Activated effector memory CD4-positive, alpha-beta T cell treated with anti-CD3 and anti-CD28 coated beads, Interleukin-2, amount 50 U/mL, for 16 hours (primary cell): ENCODE results near the gene ZNF616.
A peak's percentile ranks its signal among the peaks of the same experiment; 100 is the strongest.

Experiments
- DNase-seq: peaks from one replicate; pipeline ENCODE4 v3.0.0-alpha.2; 2020

ZNF616 gene

DNA sequence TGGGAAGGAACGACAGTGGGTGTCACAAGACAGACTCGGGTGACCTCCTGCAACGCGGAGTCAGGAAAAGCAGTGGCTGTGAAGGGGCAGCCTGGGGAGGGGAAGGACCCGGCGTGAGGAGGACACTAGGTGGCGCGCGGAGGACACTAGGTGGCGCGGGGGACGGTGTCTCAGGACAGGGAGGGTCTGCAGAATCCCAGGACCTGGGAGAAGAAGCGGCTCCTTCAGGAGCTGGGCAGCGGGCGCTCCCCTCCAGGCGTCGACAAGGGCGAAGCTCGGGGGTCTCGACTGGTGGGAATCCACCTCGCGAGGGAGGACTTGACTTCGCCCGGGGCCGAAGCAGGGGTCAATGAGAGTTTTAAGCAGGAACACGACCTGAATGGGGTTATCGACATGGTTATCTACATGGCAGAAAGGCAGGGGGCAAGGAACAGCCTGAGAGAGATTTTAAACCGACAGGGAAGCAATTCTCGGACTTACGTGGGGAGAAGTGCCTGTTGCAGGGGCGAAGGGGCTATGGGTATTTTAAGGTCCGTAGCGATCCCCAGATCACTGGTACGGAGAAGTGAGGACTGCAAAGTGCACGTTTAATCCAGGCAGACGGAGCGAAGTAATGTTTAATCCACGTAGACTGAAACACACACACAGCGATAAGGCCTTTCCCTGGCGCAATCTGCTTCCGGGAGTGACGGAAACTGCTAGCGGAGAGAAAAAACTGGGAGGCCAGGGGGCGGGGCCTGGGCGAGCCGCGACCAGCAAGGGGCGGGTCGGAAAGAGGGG is at the start of gene ZNF616:
TSS of gene ZNF616 (minus strand) at position 687 of the 780 bp plus-strand sequence. CDS start 9,426 bp downstream, outside the sequence.
- peak; percentile 99 for DNase-seq

DNA sequence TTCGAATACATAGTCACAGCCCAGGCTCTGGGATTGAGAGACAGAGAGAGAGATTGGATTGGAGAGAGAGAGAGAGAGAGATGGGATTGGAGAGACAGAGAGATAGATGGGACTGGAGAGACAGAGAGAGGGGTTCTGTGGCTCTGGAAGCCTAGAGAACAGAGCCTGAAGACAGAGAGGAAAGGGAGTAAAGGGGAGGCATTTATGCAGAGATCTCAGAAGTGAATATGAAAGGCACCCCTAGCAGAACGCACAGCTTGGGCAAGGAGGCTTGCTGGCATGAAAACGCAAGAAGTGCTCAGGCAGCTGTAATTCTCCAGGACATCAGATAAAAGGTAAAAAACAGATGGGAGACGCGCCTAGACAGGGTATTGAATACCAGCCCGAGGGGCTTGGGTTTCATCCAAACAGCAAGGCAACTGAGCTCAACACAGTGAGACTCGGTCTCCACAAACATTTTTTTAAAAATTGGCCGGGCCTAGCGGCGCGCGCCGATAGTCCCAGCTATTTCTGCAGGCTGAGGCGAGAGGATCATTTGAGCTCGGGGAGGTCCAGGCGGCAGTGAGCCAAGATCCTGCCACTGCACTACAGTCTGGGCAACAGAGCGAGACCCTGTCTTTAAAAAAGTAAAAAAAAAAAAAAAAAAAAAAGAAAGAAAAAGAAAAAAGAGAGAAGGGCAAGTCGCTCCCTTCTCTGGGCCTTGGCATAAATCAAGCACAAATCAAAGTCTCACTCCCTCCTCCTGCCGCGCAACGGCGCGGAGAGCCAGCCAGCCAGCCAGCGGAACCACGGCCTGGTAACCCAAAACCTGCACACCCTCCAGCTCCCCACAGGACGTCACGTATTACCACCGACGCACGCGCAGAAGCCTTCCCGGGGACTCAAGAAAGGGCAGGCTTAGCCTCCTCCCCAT is 49.3 kb upstream of the ZNF616 start:
- no peak for DNase-seq

GRCh38 chr19:52187407-52187806 is 47.7 kb upstream of the ZNF616 start:
- no peak for DNase-seq

DNA sequence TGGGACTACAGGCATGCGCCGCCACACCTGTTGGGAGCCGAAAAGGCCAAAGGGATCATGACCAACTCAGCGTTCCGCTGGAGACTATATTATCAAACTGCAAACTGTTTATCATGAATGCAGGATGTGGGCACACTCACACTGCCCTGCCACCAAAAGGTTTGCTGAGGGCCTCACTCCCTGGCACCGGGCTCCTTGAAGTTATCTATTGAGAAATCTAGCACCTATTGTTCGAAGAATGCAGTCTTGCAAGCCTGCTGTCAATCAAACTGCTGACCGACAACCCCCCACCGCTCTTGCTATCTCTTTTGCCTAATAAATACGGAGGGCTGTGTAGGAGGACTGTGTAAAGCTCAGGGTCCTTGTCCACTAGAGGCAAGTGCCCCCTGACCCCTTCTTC is 36.8 kb upstream of the ZNF616 start:
- no peak for DNase-seq

- no peak for DNase-seq
Observed at GRCh38 chr19:52172347-52172746, 32.6 kb upstream of the ZNF616 start.

- peak; percentile 95 for DNase-seq
Observed at GRCh38 chr19:52171321-52172169, 31.8 kb upstream of the ZNF616 start, which contains the start of gene ZNF836. TSS of gene ZNF836 (minus strand) at chr19:52171621. CDS start at chr19:52168072, 3,549 bp downstream.

DNA sequence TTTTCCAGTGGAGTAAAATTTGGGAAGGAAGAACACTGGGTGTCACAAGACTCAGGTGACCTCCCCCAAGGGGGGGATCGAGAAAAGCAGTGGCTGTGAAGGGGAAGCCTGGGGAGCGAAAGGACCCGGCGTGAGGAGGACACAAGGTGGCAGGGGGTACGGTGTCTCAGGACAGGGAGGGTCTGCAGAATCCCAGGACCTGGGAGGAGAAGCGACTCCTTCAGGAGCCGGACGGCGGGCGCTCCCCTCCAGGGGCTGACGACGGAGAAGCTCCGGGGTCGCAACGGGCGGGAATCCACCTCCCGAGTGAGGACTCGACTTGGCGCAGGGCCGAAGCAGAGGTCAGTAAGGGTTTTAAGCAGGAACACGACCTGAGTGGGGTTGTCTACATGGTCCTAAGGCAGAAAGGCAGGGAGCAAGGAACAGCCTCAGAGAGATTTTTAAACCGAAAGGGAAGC is 31.2 kb upstream of the ZNF616 start:
- no peak for DNase-seq

- DNase-seq = no peak
Observed at GRCh38 chr19:52170304-52170703, 30.6 kb upstream of the ZNF616 start.

DNA sequence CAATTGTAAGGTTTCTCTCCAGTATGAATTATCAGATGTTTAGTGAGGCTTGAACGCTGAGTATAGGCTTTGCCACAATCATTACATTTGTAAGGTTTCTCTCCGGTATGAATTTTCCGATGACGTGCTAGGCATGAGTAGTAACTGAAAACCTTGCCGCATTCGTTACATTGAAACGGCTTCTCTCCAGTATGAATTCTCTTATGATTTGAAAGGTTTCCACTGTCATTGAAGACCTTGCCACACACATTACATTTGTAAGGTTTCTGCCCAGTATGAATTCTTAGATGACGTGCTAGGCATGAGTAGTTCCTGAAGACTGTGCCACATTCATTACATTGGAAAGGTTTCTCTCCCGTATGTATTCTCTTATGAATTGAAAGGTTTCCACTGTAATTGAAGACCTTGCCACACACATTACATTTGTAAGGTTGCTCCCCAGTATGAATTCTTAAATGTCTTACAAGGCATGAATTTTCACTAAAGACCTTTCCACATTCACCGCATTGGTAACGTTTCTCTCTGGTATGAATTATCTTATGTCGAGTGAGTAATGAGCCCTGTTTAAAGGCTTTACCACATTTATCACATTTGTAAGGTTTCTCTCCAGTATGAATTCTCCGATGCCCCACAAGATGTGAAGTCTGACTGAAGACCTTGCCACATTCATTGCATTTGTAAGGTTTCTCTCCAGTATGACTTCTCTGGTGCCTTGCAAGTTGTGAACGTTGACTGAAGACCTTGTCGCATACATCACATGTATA is 16.0 kb upstream of the ZNF616 start:
- no peak for DNase-seq

- no peak for DNase-seq
Observed at GRCh38 chr19:52148256-52148655, 8.5 kb upstream of the ZNF616 start.

- DNase-seq = no peak
Observed at GRCh38 chr19:52142001-52142595, 2.4 kb upstream of the ZNF616 start.

GRCh38 chr19:52141203-52141602 is 1.5 kb upstream of the ZNF616 start:
- no peak for DNase-seq

- no peak for DNase-seq
Observed at GRCh38 chr19:52140032-52140710, 433 bp upstream of the ZNF616 start.

- DNase-seq = no peak
Observed at GRCh38 chr19:52138983-52139251, 821 bp downstream of the ZNF616 start.

DNA sequence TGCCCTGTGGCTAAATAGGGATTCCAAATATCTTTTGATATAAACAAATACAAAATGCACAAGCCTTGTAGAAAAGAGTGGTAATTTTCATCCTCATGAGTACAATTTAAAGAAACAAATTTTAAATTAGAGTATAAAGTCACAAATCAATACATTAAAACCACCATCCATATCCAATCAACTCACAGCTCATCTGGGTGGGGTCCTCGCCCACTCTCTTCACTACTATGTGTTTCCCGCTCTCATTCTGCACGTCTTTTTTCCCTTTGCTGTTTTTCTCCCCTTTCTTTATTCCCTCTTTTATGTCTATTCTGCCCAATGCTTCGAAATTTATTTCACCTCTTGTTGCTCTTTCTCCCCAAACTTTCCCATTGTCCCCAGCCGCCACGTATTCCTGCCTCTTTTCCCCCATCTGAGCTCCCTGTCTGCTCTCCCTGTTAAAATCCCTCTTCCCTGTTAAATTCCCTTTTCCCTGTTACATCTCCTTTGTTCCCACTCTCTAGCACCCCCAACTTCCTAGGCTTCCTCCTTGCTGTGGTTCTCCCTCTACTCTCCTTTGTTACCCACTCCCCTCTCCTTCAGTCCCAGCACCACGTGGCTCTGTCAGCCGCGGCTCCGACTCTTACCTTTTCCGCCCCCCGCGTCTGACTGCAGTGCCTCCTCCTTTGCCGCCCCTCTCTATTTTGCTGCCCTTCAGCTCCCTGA is 1.3 kb downstream of the ZNF616 start:
- peak; percentile 64 for DNase-seq

GRCh38 chr19:52120286-52120685 is 19.5 kb downstream of the ZNF616 start:
- DNase-seq = no peak

- no peak for DNase-seq
Observed at GRCh38 chr19:52115526-52116053, 24.1 kb downstream of the ZNF616 start.

DNA sequence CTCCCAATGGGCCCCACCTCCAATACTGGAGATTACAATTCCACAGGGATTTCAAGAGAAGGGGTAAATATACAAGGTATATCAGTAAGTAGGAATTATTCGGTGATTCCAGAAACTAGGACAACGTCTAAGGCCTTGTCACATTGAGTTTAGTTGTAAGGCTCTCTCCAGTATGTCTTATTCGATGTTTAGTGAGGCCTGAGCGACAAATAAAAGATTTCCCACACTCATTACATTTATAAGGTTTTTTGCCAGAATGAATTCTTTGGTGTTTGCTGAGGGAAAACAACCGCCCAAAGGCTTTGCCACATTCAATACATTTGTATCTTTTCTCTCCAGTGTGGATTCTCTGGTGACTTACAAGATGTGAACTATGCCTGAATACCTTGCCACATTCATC is 25.0 kb downstream of the ZNF616 start:
- no peak for DNase-seq

DNA sequence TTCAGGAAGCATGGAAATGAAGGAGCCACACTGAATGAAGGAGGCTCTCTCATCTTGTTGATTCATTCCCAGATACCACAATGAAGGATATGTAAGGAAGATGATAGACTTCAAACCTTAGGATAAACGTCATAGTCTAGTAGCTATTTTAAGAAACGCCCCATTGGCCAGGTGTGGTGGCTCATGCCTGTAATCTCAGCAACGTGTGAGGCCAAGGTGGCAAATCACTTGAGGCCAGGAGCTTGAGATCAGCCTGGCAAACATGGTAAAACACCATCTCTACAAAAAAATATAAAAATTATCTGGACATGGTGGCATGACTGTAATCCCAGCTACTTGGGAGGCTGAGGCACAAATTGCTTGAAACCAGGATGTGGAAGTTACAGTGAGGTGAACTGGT is 27.1 kb downstream of the ZNF616 start:
- DNase-seq = no peak

DNA sequence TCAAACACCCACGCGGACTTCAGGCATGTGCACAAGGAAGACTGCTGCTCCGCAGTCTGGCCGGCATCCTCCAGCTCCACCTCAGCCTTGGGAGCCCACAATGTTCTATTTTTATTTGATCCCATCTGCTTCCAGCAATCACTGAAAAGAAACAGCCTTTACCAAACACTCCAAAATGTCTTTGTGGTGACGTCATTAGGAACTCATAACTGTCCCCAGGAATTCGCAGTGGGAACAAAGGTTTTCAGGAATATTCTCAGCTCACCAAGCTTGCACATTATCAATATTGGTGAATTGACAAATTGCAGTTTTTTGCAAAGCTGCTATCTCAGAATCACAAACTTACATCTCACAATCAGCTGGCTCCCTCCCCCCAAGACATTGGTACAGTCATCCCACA is 29.0 kb downstream of the ZNF616 start:
- no peak for DNase-seq
